Activated T-helper 2 cell treated with anti-CD3 and anti-CD28 coated beads, Interferon-gamma antibody, Interleukin-2, Interleukin-4, amounts not matched to agents 10 μg/mL and 5 μg/mL and 100 μg/mL, durations not matched to agents 14 hours and 24 hours and 36 hours (primary cell): ENCODE data around the gene GLT6D1. TPM values are rescaled to one million over a fixed set of nuclear protein-coding genes. Genes with fewer than 3 reads are reported as not detected.
"Not testable (repeated sequence)": the region's sequence is repeated elsewhere in the genome, so short reads cannot be mapped to it uniquely, and the experiment has no call there.

Source experiments
- DNase-seq: peaks from one replicate; pipeline ENCODE4 v3.0.0; 2021; ENCODE audit warnings: low spot score
- H3K27ac Mint-ChIP-seq: one replicate; pipeline ENCODE4 v1.8.0; 2021; ENCODE audit warnings: mixed read lengths
- H3K27me3 Mint-ChIP-seq: one replicate; pipeline ENCODE4 v1.8.0; 2021; ENCODE audit warnings: low read depth, mixed read lengths
- H3K36me3 Mint-ChIP-seq: one replicate; pipeline ENCODE4 v1.8.0; 2021; ENCODE audit warnings: low read depth, mixed read lengths
- H3K4me1 Mint-ChIP-seq: one replicate; pipeline ENCODE4 v1.8.0; 2021; ENCODE audit warnings: low read depth, mixed read lengths
- H3K4me3 Mint-ChIP-seq: one replicate; pipeline ENCODE4 v1.8.0; 2021; ENCODE audit warnings: low read depth, mild to moderate bottlenecking, moderate library complexity, mixed read lengths
- H3K9me3 Mint-ChIP-seq: one replicate; pipeline ENCODE4 v1.8.0; 2021; ENCODE audit warnings: mixed read lengths
- intact Hi-C: fragments of 100-400 bp; cut with micrococcal nuclease; formaldehyde crosslinking; loops from one replicate; pipeline ENCODE4 v1.15.1; 2023
- total RNA-seq: library from RNA; stranded (reverse); gene quantifications from 2 replicates; pipeline ENCODE4 v1.2.3, GENCODE V29; 2022

GLT6D1 gene
- not detected in 2 replicates for total RNA-seq

- H3K4me1 Mint-ChIP-seq = no peaks in the 10 kb centered on the region
- H3K9me3 Mint-ChIP-seq = peaks cover 7% of the 10 kb centered on the region
- DNase-seq = no peak
- no peak within 1 kb of the TSS for H3K27ac Mint-ChIP-seq
- H3K4me3 Mint-ChIP-seq = no peak within 1 kb of the TSS
- no peaks in the 10 kb centered on the region for H3K27me3 Mint-ChIP-seq
- no peaks in the 10 kb centered on the region for H3K36me3 Mint-ChIP-seq
- intact Hi-C loops = no loop called here
Observed at GRCh38 chr9:135639196-135639595, at the start of gene GLT6D1. Gene GLT6D1, minus strand, starts transcription at chr9:135639540. Its CDS starts 353 bp downstream, at chr9:135639187.

- intact Hi-C loops = no loop called here
- Mint-ChIP-seq H3K4me3 (no peak overlapping the region), H3K9me3 (no peaks in the 10 kb centered on the region), H3K27me3 (no peaks in the 10 kb centered on the region), H3K27ac (no peak overlapping the region), H3K4me1 (no peaks in the 10 kb centered on the region), H3K36me3 (no peaks in the 10 kb centered on the region)
- no peak for DNase-seq
Observed at GRCh38 chr9:135689011-135689410, 49.7 kb upstream of the GLT6D1 start.

GRCh38 chr9:135687216-135687615 is 47.9 kb upstream of the GLT6D1 start:
- Mint-ChIP-seq H3K27ac (no peak overlapping the region), H3K27me3 (no peaks in the 10 kb centered on the region), H3K9me3 (no peaks in the 10 kb centered on the region), H3K4me3 (no peak overlapping the region), H3K4me1 (no peaks in the 10 kb centered on the region), H3K36me3 (no peaks in the 10 kb centered on the region)
- DNase-seq = no peak
- intact Hi-C loops = no loop called here

GRCh38 chr9:135684691-135685090 is 45.4 kb upstream of the GLT6D1 start:
- Mint-ChIP-seq H3K4me3 (no peak overlapping the region), H3K27me3 (no peaks in the 10 kb centered on the region), H3K9me3 (no peaks in the 10 kb centered on the region), H3K27ac (no peak overlapping the region), H3K36me3 (no peaks in the 10 kb centered on the region), H3K4me1 (no peaks in the 10 kb centered on the region)
- no peak for DNase-seq
- intact Hi-C loops = no loop called here

GRCh38 chr9:135683401-135684034 is 44.2 kb upstream of the GLT6D1 start:
- H3K4me3 Mint-ChIP-seq = no peak overlapping the region
- no peaks in the 10 kb centered on the region for H3K4me1 Mint-ChIP-seq
- intact Hi-C loops = no loop called here

GRCh38 chr9:135681161-135681560 is 41.8 kb upstream of the GLT6D1 start:
- intact Hi-C loops = no loop called here
- Mint-ChIP-seq H3K36me3 (no peaks in the 10 kb centered on the region), H3K27me3 (no peaks in the 10 kb centered on the region), H3K4me1 (no peaks in the 10 kb centered on the region), H3K9me3 (no peaks in the 10 kb centered on the region), H3K4me3 (no peak overlapping the region), H3K27ac (no peak overlapping the region)
- no peak for DNase-seq

More at GRCh38 chr9:135683401-135684034, 44.2 kb upstream of the GLT6D1 start:
- H3K36me3 Mint-ChIP-seq = no peaks in the 10 kb centered on the region
- no peak overlapping the region for H3K27ac Mint-ChIP-seq
- DNase-seq = no peak
- H3K9me3 Mint-ChIP-seq = no peaks in the 10 kb centered on the region
- H3K27me3 Mint-ChIP-seq = no peaks in the 10 kb centered on the region

- H3K9me3 Mint-ChIP-seq = no peaks in the 10 kb centered on the region
- intact Hi-C loops = no loop called here
- H3K27me3 Mint-ChIP-seq = no peaks in the 10 kb centered on the region
- H3K36me3 Mint-ChIP-seq = no peaks in the 10 kb centered on the region
- no peak for DNase-seq
- no peak overlapping the region for H3K27ac Mint-ChIP-seq
- no peak overlapping the region for H3K4me3 Mint-ChIP-seq
- no peaks in the 10 kb centered on the region for H3K4me1 Mint-ChIP-seq
Observed at GRCh38 chr9:135680056-135680455, 40.7 kb upstream of the GLT6D1 start.

GRCh38 chr9:135678236-135679017 is 39.1 kb upstream of the GLT6D1 start:
- Mint-ChIP-seq H3K9me3 (no peaks in the 10 kb centered on the region), H3K36me3 (no peaks in the 10 kb centered on the region)
- intact Hi-C loops = no loop called here

GRCh38 chr9:135677641-135678168 is 38.4 kb upstream of the GLT6D1 start:
- Mint-ChIP-seq H3K4me3 (no peak overlapping the region), H3K4me1 (no peaks in the 10 kb centered on the region), H3K9me3 (no peaks in the 10 kb centered on the region), H3K27me3 (no peaks in the 10 kb centered on the region), H3K36me3 (no peaks in the 10 kb centered on the region), H3K27ac (no peak overlapping the region)
- no peak for DNase-seq
- intact Hi-C loops = no loop called here

More at GRCh38 chr9:135678236-135679017, 39.1 kb upstream of the GLT6D1 start:
- Mint-ChIP-seq H3K4me1 (no peaks in the 10 kb centered on the region), H3K27ac (no peak overlapping the region), H3K27me3 (no peaks in the 10 kb centered on the region), H3K4me3 (no peak overlapping the region)
- no peak for DNase-seq

GRCh38 chr9:135676891-135677290 is 37.6 kb upstream of the GLT6D1 start:
- H3K36me3 Mint-ChIP-seq = no peaks in the 10 kb centered on the region
- no peaks in the 10 kb centered on the region for H3K27me3 Mint-ChIP-seq
- no peak overlapping the region for H3K4me3 Mint-ChIP-seq
- H3K27ac Mint-ChIP-seq = no peak overlapping the region
- DNase-seq = no peak
- intact Hi-C loops = no loop called here
- no peaks in the 10 kb centered on the region for H3K4me1 Mint-ChIP-seq
- no peaks in the 10 kb centered on the region for H3K9me3 Mint-ChIP-seq

- Mint-ChIP-seq H3K27ac (no peak overlapping the region), H3K27me3 (no peaks in the 10 kb centered on the region)
- intact Hi-C loops = no loop called here
Observed at GRCh38 chr9:135674977-135675376, 35.6 kb upstream of the GLT6D1 start.

GRCh38 chr9:135673941-135674340 is 34.6 kb upstream of the GLT6D1 start:
- intact Hi-C loops = no loop called here
- no peak for DNase-seq
- Mint-ChIP-seq H3K36me3 (no peaks in the 10 kb centered on the region), H3K27ac (no peak overlapping the region), H3K27me3 (no peaks in the 10 kb centered on the region), H3K4me1 (no peaks in the 10 kb centered on the region), H3K4me3 (no peak overlapping the region), H3K9me3 (no peaks in the 10 kb centered on the region)

More at GRCh38 chr9:135674977-135675376, 35.6 kb upstream of the GLT6D1 start:
- Mint-ChIP-seq H3K36me3 (no peaks in the 10 kb centered on the region), H3K4me3 (no peak overlapping the region), H3K9me3 (no peaks in the 10 kb centered on the region), H3K4me1 (no peaks in the 10 kb centered on the region)
- no peak for DNase-seq

- intact Hi-C loops, H3K4me3 Mint-ChIP-seq, H3K4me1 Mint-ChIP-seq, DNase-seq, H3K27ac Mint-ChIP-seq, H3K9me3 Mint-ChIP-seq, H3K27me3 Mint-ChIP-seq, H3K36me3 Mint-ChIP-seq: not testable (repeated sequence)
Observed at GRCh38 chr9:135672786-135673185, 33.4 kb upstream of the GLT6D1 start.
